ENCODE data around the gene CYP2D6.
A peak's percentile ranks its signal among the peaks of the same experiment; 100 is the strongest.
"Not testable (repeated sequence)": the region's sequence is repeated elsewhere in the genome, so short reads cannot be mapped to it uniquely, and the experiment has no call there.

CYP2D6 gene

DNA sequence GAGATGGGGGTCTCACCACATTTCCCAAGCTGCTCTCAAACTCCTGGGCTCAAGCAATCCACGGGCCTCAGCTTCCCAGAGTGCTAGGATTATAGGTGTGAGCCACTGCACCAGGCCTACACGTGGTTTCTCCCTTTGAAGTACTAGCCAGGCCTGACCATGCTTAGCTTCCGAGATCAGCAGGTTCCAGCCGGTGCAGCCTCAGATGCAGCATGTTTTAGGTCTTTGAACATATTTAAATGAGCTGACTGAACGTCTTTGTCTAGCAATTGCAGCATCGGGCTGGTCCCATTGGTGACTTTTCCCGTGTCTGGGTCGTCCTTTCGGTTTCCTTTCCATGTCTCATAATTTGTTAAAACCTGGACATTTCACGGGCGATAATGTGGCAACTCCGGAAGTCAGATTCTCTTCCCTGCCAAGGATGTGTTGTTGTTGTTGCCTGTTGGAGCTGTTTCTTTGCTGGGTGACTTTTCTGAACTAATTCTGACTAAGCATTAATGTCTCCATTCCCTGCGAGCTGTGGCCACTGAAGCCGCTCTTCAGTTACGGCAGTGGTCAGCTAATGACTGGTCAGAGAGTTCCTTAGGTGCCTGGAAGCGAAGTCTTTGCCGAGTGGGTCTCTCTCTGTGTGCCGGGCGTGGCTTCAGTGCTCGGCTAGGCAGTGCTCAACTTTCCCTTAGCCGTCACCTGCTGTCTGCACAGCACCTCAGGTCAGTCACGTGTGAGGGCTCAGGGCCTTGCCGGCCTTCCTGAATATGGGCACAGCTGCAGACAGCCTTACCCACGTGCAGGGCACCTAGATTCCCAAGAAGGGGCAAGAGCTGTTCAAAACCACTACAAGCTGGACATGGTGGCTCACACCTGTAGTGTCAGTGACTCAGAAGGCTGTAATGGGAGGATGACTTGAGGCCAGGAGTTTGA, 3.8 kb upstream of the CYP2D6 start:
- Histone ChIP-seq H3K4me1 (ENCODE audit: insufficient read depth, low read length, severe bottlenecking) (peaks cover 13% of the 10 kb centered on the region), H3K4me2 (ENCODE audit: low read length) (peak overlapping the region; percentile 28; the same call in 1 of the 2 replicates)

DNA sequence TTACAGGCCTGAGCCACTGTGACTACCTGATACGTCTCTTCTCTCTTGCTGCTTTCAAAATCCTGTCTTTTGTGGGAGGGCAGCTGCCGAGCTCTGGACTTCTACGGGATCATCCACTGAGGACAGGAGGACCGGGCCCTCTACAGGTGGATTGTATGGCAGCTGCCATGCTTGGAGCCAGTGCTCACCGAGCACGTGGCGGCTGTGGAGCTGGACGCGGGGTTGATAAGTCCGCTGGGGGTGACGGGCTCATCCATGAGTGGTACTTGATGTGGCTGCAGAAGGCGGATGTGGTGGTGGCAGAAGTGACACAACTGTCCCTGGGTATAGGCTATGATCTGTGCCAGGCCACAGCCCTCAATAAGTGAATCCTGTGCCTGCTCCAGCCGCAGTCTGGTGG, 1.8 kb upstream of the CYP2D6 start:
- H3K4me1 ChIP-seq (ENCODE audit: insufficient read depth, low read length, severe bottlenecking): peaks cover 13% of the 10 kb centered on the region
- H3K27me3 ChIP-seq (ENCODE audit: insufficient read depth, low read length): 0 out of 2 replicates have a peak, but pooled peaks cover 9% of the 10 kb centered on the region
- H3F3A ChIP-seq (ENCODE audit: insufficient read depth, low read length): no peaks in the 10 kb centered on the region
- H3K79me2 ChIP-seq (ENCODE audit: insufficient read depth, low read length): no peaks in the 10 kb centered on the region
- no peaks in the 10 kb centered on the region for H3K36me3 ChIP-seq (ENCODE audit: insufficient read depth, low read length)
- no peak overlapping the region for H3K4me3 ChIP-seq (ENCODE audit: low read depth, low read length, poor library complexity, severe bottlenecking)
- no peak overlapping the region for H3K4me2 ChIP-seq (ENCODE audit: low read length)
- no peaks in the 10 kb centered on the region for H4K20me1 ChIP-seq (ENCODE audit: insufficient read depth, low read length)
- no peak overlapping the region for H2AFZ ChIP-seq (ENCODE audit: low read length)
- H3K27ac ChIP-seq (ENCODE audit: low read depth, low read length, poor library complexity, severe bottlenecking): no peak overlapping the region
- no peak overlapping the region for H3K9ac ChIP-seq (ENCODE audit: low read length)
- TF ChIP-seq EZH2 (IDR thresholded peaks at IDR 0.05; ENCODE audit: borderline replicate concordance, low read length): no peak
- no peak for TF ChIP-seq CTCF (IDR thresholded peaks at IDR 0.05; ENCODE audit: low read length)
- H3K9me2 ChIP-seq (ENCODE audit: low read depth, low read length): no peaks in the 10 kb centered on the region
- no peaks in the 10 kb centered on the region for H3K9me3 ChIP-seq (ENCODE audit: low read length)

More for the DNA sequence above, 3.8 kb upstream of the CYP2D6 start:
- H3K4me3 ChIP-seq (ENCODE audit: low read depth, low read length, poor library complexity, severe bottlenecking): no peak overlapping the region
- H3K27me3 ChIP-seq (ENCODE audit: insufficient read depth, low read length): 0 out of 2 replicates have a peak, but pooled peaks cover 9% of the 10 kb centered on the region
- no peak overlapping the region for H3K27ac ChIP-seq (ENCODE audit: low read depth, low read length, poor library complexity, severe bottlenecking)
- no peak for TF ChIP-seq EZH2 (IDR thresholded peaks at IDR 0.05; ENCODE audit: borderline replicate concordance, low read length)
- TF ChIP-seq CTCF (IDR thresholded peaks at IDR 0.05; ENCODE audit: low read length): no peak
- no peak overlapping the region; the same call in 1 of the 2 replicates for H3K9ac ChIP-seq (ENCODE audit: low read length)
- no peaks in the 10 kb centered on the region for H3K9me3 ChIP-seq (ENCODE audit: low read length)
- H4K20me1 ChIP-seq (ENCODE audit: insufficient read depth, low read length): no peaks in the 10 kb centered on the region
- no peaks in the 10 kb centered on the region for H3K79me2 ChIP-seq (ENCODE audit: insufficient read depth, low read length)
- H3K9me2 ChIP-seq (ENCODE audit: low read depth, low read length): no peaks in the 10 kb centered on the region
- H3K36me3 ChIP-seq (ENCODE audit: insufficient read depth, low read length): no peaks in the 10 kb centered on the region
- no peaks in the 10 kb centered on the region for H3F3A ChIP-seq (ENCODE audit: insufficient read depth, low read length)
- H2AFZ ChIP-seq (ENCODE audit: low read length): no peak overlapping the region

DNA sequence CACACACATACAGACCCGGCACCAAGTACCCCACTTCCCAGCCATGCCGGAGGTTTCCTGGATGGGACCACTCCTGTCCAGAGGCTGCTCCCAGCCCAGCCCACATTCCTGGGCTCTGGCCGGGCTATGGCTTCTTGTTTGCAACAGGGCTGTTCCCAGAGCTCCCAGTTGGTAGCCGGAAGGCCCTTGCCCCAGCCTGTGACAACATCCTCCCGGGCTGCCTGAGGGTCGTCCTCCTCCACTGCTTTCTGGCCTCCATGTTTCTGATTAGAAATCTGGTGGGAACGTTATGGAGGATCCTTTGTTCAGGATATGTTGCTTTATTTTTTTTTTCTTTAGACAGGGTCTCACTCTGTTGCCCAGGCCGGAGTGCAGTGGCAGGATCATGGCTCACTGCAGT, 952 bp upstream of the CYP2D6 start:
- no peaks in the 10 kb centered on the region for H3K36me3 ChIP-seq (ENCODE audit: insufficient read depth, low read length)
- no peak overlapping the region for H3K4me3 ChIP-seq (ENCODE audit: low read depth, low read length, poor library complexity, severe bottlenecking)
- TF ChIP-seq EZH2 (IDR thresholded peaks at IDR 0.05; ENCODE audit: borderline replicate concordance, low read length) (no peak), CTCF (IDR thresholded peaks at IDR 0.05; ENCODE audit: low read length) (no peak)
- H3F3A ChIP-seq (ENCODE audit: insufficient read depth, low read length): no peaks in the 10 kb centered on the region
- H3K27ac ChIP-seq (ENCODE audit: low read depth, low read length, poor library complexity, severe bottlenecking): no peak overlapping the region
- H4K20me1 ChIP-seq (ENCODE audit: insufficient read depth, low read length): no peaks in the 10 kb centered on the region
- no peak overlapping the region for H3K9ac ChIP-seq (ENCODE audit: low read length)
- 0 out of 2 replicates have a peak, but pooled peaks cover 9% of the 10 kb centered on the region for H3K27me3 ChIP-seq (ENCODE audit: insufficient read depth, low read length)
- H2AFZ ChIP-seq (ENCODE audit: low read length): no peak overlapping the region
- H3K9me3 ChIP-seq (ENCODE audit: low read length): no peaks in the 10 kb centered on the region
- H3K4me2 ChIP-seq (ENCODE audit: low read length): no peak overlapping the region
- H3K4me1 ChIP-seq (ENCODE audit: insufficient read depth, low read length, severe bottlenecking): peaks cover 13% of the 10 kb centered on the region
- H3K79me2 ChIP-seq (ENCODE audit: insufficient read depth, low read length): no peaks in the 10 kb centered on the region
- no peaks in the 10 kb centered on the region for H3K9me2 ChIP-seq (ENCODE audit: low read depth, low read length)

DNA sequence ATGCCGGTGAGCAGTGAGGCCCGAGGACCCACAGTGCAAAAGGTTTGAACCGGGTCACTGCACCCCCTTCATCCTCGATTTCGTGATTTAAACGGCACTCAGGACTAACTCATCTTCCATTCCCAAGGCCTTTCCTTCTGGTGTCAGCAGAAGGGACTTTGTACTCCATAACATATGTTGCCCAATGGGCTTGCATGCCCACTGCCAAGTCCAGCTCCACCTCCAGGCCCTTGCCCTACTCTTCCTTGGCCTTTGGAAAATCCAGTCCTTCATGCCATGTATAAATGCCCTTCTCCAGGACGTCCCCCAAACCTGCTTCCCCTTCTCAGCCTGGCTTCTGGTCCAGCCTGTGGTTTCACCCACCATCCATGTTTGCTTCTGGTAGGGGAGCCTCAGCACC, 428 bp downstream of the CYP2D6 start:
- not testable (repeated sequence) for H3K4me3 ChIP-seq (ENCODE audit: low read depth, low read length, poor library complexity, severe bottlenecking); H3K27ac ChIP-seq (ENCODE audit: low read depth, low read length, poor library complexity, severe bottlenecking); H3K9me3 ChIP-seq (ENCODE audit: low read length); H3K9me2 ChIP-seq (ENCODE audit: low read depth, low read length); H3K4me2 ChIP-seq (ENCODE audit: low read length); H4K20me1 ChIP-seq (ENCODE audit: insufficient read depth, low read length); H3K27me3 ChIP-seq (ENCODE audit: insufficient read depth, low read length); H3K79me2 ChIP-seq (ENCODE audit: insufficient read depth, low read length); H3K36me3 ChIP-seq (ENCODE audit: insufficient read depth, low read length); H3K9ac ChIP-seq (ENCODE audit: low read length); H2AFZ ChIP-seq (ENCODE audit: low read length); H3F3A ChIP-seq (ENCODE audit: insufficient read depth, low read length)
- peaks cover 13% of the 10 kb centered on the region for H3K4me1 ChIP-seq (ENCODE audit: insufficient read depth, low read length, severe bottlenecking)

GRCh38 chr22:42128776-42129694, 1.6 kb downstream of the CYP2D6 start:
- H3K27me3 ChIP-seq (ENCODE audit: insufficient read depth, low read length); H3K9me3 ChIP-seq (ENCODE audit: low read length); H3K4me1 ChIP-seq (ENCODE audit: insufficient read depth, low read length, severe bottlenecking); H2AFZ ChIP-seq (ENCODE audit: low read length); H3K4me3 ChIP-seq (ENCODE audit: low read depth, low read length, poor library complexity, severe bottlenecking); H3K4me2 ChIP-seq (ENCODE audit: low read length); H3K27ac ChIP-seq (ENCODE audit: low read depth, low read length, poor library complexity, severe bottlenecking); H3F3A ChIP-seq (ENCODE audit: insufficient read depth, low read length); H4K20me1 ChIP-seq (ENCODE audit: insufficient read depth, low read length); H3K36me3 ChIP-seq (ENCODE audit: insufficient read depth, low read length); H3K79me2 ChIP-seq (ENCODE audit: insufficient read depth, low read length); H3K9me2 ChIP-seq (ENCODE audit: low read depth, low read length); H3K9ac ChIP-seq (ENCODE audit: low read length): not testable (repeated sequence)

All from OCI-LY1 (cell line).